ENCODE results near the gene PRR5.
A peak's percentile ranks its signal among the peaks of the same experiment; 100 is the strongest.
"Not testable (repeated sequence)": the region's sequence is repeated elsewhere in the genome, so short reads cannot be mapped to it uniquely, and the experiment has no call there.

PRR5 gene

GRCh38 chr22:44676066-44676440 lies 26.0 kb upstream of the PRR5 start:
- not testable (repeated sequence) for DNase-seq

- no peak for DNase-seq
These were observed 25.3 kb upstream of the PRR5 start for GRCh38 chr22:44676441-44677352.

GRCh38 chr22:44677353-44677840 lies 24.6 kb upstream of the PRR5 start:
- DNase-seq: no peak

- no peak for DNase-seq
These were observed 24.0 kb upstream of the PRR5 start for GRCh38 chr22:44677871-44678555.

GRCh38 chr22:44678556-44679305 lies 23.3 kb upstream of the PRR5 start:
- no peak for DNase-seq

- DNase-seq: not testable (repeated sequence)
These were observed 22.7 kb upstream of the PRR5 start for GRCh38 chr22:44679306-44679647.

GRCh38 chr22:44680058-44680457 lies 21.9 kb upstream of the PRR5 start:
- DNase-seq: no peak

- no peak for DNase-seq
These were observed 21.5 kb upstream of the PRR5 start for GRCh38 chr22:44680481-44680894.

- DNase-seq: no peak
These were observed 19.3 kb upstream of the PRR5 start for GRCh38 chr22:44682556-44683168.

GRCh38 chr22:44683237-44683636 lies 18.8 kb upstream of the PRR5 start:
- no peak for DNase-seq

GRCh38 chr22:44683881-44684280 lies 18.1 kb upstream of the PRR5 start:
- DNase-seq: no peak

- peak; percentile 94 for DNase-seq
These were observed 17.3 kb upstream of the PRR5 start for GRCh38 chr22:44684506-44685383.

- peak; percentile 11 for DNase-seq
These were observed 16.5 kb upstream of the PRR5 start for GRCh38 chr22:44685384-44686056.

- DNase-seq: no peak
These were observed 15.0 kb upstream of the PRR5 start for GRCh38 chr22:44686873-44687600.

GRCh38 chr22:44689173-44689572 lies 12.8 kb upstream of the PRR5 start:
- no peak for DNase-seq

GRCh38 chr22:44689915-44690524 lies 12.0 kb upstream of the PRR5 start:
- no peak for DNase-seq

- DNase-seq: no peak
These were observed 10.0 kb upstream of the PRR5 start for GRCh38 chr22:44691796-44692661.

- DNase-seq: no peak
These were observed 9.4 kb upstream of the PRR5 start for GRCh38 chr22:44692662-44693007.

GRCh38 chr22:44693145-44693544 lies 8.9 kb upstream of the PRR5 start:
- DNase-seq: no peak

Data from SHP77 treated with DMSO at 0.1 percent for 48 hours (cell line).